CD4-positive, alpha-beta T cell treated with Interleukin-4 for 4 hours (primary cell): ENCODE results near the gene ARL17A.
"Not testable (repeated sequence)": the region's sequence is repeated elsewhere in the genome, so short reads cannot be mapped to it uniquely, and the experiment has no call there.

Source experiments
- DNase-seq: peaks from one replicate; pipeline ENCODE4 v3.0.0-alpha.2; 2020

Gene ARL17A

DNA sequence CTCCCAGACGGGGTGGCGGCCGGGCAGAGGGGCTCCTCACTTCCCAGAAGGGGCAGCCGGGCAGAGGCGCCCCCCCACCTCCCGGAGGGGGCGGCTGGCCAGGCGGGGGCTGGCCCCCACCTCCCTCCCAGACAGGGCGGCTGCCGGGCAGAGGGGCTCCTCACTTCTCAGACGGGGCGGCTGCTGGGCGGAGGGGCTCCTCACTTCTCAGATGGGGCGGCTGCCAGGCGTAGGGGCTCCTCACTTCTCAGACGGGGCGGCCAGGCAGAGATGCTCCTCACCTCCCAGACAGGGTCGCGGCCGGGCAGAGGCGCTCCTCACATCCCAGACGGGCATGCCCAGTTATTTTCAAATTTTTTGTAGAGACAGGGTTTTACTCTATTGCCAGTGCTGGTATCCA, 44.8 kb downstream of the ARL17A start:
- not testable (repeated sequence) for DNase-seq

DNA sequence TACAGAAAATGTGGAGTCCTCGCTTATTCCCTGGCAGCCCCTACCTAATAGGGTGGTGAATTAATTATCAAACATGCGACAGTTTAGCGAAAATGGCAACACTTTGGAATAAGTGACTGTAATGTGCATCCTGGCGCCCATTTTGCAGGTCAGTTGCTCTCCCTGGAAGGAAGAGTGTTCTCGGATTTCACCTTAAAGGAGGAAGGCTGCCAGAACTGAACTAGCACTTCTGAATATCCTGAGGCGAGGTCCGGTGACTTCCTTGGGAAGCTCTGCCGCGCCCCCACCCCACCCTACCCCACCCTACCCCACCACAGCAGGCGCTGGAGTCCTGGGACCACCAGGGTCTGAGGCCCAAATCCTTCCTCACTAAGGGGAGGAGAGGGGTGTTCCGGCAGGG, 67.3 kb downstream of the ARL17A start, which contains the start of gene LRRC37A2:
Gene LRRC37A2, plus strand, starts transcription at position 301 of the 400 bp plus-strand sequence. CDS start 245 bp downstream, outside the sequence.
- not testable (repeated sequence) for DNase-seq

DNA sequence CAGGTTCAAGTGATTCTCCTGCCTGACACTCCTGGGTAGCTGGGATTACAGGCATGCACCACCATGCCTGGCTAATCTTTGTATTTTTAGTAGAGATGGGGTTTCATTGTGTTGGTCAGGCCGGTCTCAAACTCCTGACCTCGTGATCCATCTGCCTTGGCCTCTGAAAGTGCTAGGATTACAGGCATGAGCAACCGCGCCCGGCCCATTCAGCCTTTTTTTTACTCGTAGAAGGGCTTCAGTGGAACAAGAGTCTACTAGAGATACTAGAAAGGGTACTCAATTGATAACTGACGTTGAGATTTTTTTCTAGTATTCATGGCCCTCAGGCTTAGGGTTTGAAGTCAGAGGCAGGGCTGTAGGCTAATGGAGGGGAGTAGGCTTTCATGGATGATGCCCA, 73.6 kb downstream of the ARL17A start:
- not testable (repeated sequence) for DNase-seq

DNA sequence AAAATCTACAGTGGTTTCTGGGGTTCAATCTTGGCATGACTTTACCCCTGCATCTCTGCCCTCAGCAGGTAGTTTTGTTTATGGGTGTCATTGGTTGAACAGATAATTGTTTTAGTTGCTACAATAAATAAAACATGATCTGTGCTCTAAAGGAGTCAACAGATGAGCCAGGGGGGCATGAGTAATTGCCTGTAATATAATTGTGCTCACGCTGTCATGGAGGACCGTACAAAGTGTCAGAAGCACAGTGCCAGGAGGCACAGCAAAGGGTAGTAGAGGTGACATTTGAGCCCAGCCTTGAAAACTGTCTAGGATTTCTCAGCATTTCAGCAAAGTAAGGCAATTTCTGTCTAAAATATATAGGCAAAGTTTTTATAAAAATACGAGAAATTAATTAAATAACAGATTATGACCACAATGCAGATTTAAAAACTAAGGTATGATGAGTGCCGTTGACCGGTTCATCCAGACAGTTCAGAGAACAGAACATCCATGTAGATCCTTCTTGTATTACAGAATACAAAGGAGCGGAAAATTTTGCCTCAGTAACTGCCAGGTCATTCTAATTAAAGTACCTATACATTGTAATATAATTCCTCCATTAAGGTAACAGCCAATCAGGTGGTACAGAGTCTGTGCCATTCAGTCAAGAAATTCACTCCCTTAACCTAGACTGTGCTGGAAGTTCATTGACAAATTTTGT, 79.9 kb downstream of the ARL17A start:
- DNase-seq: not testable (repeated sequence)

DNA sequence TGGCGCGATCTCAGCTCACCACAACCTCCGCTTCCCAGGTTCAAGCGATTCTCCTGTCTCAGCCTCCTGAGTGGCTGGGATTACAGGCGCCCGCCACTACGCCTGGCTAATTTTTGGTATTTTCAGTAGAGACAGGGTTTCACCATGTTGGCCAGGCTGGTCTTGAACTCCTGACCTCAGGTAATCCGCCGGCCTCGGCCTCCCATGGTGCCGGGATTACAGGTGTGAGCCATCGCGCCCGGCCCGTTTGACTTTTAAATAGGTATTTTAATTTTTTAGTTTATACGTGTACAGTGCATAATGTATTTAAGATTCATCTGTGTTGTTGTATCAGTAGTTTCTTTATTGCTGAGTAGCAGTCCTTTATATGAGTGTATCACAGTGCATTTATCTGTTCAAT, 87.5 kb downstream of the ARL17A start:
- not testable (repeated sequence) for DNase-seq

DNA sequence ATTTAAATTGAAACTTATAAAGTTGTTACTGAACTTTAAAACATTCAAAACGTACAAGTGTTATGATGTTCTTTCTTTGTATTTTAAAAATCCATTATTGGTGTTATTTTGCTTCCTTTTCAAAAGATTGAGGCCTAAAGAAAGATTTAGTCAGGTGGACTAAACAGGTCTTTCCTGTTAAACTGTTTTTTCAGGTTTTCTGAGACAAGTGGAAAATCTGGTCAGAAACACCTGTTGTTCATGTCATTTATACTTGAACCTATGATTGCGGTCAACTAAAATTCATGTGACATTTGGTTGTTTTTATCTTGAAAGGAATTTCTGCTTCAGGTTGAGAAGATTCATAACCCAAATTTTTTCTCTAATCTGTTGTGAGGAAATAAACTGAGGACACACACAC, 98.2 kb downstream of the ARL17A start:
- DNase-seq: not testable (repeated sequence)

DNA sequence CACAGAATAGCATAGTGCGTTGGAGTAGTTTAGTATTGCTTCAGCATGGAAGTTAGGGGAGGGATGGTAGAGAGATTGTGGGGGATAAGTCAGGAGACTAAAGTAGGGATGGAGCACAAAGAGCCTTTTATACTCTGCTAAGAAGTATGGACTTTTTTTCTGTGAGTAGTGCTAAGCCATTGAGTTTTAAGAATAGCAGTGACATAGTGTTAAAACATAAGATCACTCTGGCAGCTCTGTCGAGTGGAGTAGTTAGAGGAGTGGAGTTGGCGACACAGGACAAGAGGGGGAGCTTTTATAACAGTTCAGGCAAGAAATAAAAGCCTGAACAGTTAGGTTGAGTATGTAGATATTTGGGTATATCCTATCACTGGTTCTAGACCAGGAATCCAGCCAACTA, 100.7 kb downstream of the ARL17A start:
- not testable (repeated sequence) for DNase-seq

DNA sequence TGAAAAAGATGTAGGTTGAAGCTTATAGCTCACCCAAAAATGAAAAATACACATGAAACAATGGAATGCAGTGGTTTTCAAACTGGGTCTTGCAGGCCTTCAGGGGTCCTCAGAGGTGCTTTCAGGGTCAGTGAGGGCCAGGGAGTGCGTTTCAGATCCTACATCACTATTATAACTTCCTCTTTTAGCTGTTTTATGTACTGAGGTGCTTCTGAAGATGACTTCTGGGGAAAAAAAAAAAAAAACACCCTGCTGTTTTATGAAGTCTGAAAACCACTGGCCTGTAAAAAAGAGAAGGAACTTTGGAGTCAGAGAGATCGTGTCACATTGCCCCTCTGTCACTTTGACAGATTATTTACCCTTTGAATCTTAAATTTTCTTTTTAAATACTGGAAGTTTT, 103.9 kb downstream of the ARL17A start:
- not testable (repeated sequence) for DNase-seq

DNA sequence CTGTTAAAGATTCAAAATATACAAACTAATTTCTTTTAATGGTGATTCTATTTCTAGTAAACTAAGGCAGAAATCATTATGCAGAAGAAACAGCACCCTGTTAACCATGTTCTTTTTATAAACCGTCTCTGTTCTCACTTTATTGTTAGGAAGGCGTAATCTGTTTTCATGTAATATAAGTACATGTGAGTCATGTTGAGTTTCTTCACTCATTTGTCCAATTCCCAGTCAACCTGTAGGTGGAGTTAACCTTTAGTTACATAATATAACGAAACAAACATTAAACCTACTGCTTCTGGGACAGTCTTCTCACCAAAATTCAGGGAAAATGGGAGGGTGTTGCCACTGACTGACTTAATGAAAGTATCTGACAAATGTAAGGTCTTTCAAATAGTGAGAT, 105.0 kb downstream of the ARL17A start:
- DNase-seq: not testable (repeated sequence)

DNA sequence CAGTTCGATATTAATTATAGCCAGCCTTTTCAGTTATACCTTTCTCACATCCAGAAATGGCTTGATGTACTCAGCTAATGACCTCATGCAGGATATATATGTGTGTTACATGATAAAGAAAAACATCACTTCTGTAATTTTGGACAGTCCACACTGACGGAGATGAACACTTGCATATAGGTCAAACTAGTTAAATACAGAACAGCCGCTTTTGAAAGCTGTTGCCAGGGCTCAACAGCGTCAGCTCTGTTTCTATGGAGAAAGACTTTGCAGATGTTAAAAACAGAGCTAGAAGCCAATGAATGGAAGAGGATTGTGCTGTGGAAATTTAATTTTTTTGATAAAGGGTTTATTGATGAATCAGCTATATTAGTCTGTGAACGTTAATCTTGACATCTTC, 111.9 kb downstream of the ARL17A start:
- DNase-seq: not testable (repeated sequence)
